NCI-H526 (cell line): Measurements from ENCODE around the gene BUB1B.
A peak's percentile ranks its signal among the peaks of the same experiment; 100 is the strongest.

ENCODE experiments used
- DNase-seq, 2 experiments: peaks; one replicate each; lab custom pipeline; 2025; lab: John Stamatoyannopoulos, UW

The BUB1B gene

GRCh38 chr15:40241269-40242212 is 80.7 kb downstream of the BUB1B start:
- no peak for DNase-seq

- DNase-seq, result no peak
These were observed 81.3 kb downstream of the BUB1B start for GRCh38 chr15:40242213-40242599.

GRCh38 chr15:40242601-40243000 is 81.7 kb downstream of the BUB1B start:
- no peak for DNase-seq

- no peak for DNase-seq
These were observed 82.4 kb downstream of the BUB1B start for GRCh38 chr15:40243126-40243810.

- DNase-seq, result peak in 1 of 2 experiments; percentile 57
These were observed 84.2 kb downstream of the BUB1B start for GRCh38 chr15:40244961-40245523.

DNA sequence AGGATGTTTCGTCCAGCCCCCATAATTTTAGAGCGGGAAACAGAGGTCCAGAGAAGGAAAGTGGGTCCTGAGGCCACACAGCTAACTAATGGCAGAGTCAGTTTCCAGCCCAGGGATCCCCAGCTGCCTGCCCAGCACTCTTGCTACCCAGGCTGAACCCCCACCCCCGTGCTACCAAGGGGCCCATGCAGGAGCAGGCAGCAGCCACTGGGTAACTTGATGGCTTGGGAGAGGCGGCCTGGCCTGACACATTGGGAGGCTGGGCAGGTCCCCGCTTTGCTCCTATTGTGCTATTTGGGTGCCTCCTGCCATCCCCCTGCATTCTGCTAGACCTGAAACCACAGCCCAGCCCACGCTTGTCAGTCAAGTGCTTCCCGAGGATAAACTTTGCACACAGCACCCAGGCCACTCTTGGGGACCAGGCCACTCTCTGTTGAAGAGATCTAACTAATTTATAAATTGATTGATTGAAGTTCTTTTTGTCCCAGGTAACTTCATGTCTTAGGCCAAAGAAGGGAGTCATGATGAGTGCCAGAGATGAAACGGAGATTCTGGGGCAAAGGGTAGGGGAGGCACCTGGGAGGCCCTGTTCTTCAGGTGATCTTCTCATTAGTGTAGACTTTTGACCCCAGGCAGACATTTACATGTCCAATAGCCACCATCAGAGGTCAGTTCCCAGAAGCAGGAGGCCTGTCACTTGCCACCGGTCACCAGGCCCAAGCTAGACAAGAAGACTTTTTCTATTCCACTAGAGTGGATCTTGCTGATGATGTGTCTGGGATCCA is 85.0 kb downstream of the BUB1B start:
- DNase-seq, result no peak

GRCh38 chr15:40246496-40247280 is 85.8 kb downstream of the BUB1B start:
- no peak for DNase-seq

GRCh38 chr15:40247406-40247971 is 86.6 kb downstream of the BUB1B start:
- DNase-seq, result no peak

DNA sequence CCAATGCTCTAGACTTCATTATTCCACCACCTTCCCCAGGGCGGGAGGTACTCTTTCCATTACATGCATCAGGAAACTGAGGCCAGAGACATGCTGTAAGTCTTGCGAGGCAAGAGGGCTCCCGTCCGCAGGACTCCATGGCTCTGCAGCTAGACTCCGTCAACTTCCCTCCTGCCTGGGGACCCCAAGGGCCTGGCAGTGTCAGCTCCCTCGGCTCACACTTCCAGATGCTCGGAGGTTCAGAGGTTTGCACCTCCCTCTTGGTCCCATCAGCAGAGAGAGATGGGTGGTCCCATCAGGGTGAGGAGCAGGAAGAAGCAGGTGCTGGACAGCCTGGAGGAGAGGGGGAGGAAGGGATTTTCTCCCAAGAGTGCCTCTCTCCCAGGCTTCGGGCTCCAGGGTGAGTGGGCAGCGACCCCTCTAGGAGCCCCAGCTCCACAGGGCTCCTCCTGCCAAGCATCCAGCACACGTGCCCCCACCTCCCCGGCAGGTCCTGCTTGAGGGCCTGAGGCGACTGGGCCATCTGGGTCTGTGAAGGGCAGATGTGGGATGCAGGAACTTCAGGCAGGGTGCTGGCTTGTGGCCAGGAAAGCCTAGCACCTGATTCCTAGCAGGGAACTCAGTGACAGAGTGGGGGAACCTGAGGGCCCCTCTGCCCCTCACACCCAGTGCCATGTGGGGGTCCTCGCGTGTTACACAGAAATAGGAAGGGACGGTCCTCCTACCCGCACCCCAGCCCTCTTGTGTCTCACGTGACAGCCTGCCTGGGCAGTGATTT is 87.3 kb downstream of the BUB1B start:
- DNase-seq, result no peak

DNA sequence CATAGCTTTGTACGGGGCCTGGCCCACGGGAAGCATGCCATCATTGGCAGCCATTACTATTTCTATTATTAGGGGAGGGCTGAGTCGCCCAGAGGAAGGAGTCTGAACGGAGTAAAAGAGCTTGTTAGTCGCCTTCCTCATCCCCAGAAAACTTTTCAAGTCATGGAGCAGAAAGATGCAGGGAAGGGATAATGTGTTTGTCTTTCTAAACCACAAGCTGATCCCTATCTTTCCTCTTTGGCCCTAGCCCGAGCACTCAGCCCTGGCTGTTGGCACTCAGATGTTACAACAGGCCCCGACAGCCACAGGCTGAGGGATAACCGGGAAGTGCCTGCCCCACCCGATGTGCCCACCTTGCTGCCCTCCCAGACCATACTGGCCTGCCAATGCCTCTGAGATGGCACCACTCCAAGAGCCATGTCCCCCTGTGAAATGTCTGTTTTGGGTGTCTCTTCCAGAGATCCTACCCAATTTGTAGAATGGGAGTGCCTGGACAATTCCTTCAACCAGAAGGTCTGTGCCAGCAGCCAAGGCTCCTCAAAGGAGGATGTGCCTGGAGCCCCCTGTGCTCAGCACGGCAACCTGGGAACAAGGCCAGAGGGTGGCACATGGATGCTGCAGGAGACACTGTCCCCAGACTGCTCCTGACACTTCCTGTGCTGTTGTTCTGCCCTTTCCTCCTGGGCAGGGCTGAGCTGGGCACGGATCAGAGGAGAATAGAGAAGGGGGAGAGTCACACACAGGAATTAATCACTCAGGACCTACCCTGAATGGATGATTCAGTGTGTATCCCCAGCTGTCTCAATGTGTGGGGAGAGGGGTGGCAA is 88.8 kb downstream of the BUB1B start:
- no peak for DNase-seq

DNA sequence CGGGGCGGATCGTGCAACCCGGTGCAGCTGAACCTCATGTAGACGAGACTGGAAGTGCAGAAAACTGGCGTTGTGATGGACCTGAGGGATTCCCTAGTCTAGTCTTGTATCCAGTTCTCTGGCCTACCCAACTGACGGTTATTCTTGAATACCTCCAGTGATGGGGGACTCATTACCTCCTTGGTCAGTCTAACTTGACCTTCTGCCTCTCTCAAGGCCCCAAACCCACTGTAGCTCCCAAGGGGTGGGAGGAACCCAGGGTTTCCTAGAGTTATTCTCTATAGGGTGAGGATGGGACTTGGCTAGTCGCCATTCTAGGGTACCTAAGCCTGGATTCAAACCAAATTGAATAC is 89.4 kb downstream of the BUB1B start:
- DNase-seq, result no peak

- no peak for DNase-seq
These were observed 90.1 kb downstream of the BUB1B start for GRCh38 chr15:40250771-40251483.

DNA sequence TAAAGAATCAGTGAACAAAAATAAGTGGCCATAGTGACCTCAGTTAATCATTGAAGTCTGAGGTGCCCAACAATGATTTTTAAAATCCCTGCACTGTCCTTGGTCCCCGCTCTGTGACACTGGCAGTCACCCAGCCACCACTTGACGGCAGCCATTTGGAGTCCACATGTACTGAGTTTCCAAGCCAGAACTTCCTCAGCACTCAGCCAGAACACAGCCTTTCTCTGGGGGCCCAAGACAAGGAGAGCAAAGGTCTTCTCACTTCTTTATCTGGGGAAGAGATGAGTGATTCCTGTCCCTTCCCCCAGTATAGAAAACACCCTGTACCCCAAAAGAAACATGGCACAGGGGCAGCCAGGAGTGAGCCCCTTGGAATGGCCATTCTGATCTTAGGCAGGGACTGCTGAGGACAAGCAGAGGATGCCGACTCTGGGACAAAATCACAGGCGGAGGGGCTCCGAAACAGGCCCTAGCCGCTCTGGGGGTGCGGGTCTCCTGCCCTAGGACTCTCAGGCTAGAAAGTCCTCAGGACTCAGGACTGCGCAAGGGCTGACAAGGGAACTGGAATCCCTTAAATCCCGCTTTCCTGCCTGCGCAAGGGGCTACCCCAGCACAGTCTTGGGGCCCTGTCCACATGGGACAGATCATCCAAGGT is 90.7 kb downstream of the BUB1B start:
- no peak for DNase-seq

GRCh38 chr15:40252141-40252437 is 91.2 kb downstream of the BUB1B start:
- DNase-seq, result peak in 1 of 2 experiments; percentile 81

GRCh38 chr15:40252438-40253166 is 91.7 kb downstream of the BUB1B start:
- DNase-seq, result peak; percentile 52 to 86

DNA sequence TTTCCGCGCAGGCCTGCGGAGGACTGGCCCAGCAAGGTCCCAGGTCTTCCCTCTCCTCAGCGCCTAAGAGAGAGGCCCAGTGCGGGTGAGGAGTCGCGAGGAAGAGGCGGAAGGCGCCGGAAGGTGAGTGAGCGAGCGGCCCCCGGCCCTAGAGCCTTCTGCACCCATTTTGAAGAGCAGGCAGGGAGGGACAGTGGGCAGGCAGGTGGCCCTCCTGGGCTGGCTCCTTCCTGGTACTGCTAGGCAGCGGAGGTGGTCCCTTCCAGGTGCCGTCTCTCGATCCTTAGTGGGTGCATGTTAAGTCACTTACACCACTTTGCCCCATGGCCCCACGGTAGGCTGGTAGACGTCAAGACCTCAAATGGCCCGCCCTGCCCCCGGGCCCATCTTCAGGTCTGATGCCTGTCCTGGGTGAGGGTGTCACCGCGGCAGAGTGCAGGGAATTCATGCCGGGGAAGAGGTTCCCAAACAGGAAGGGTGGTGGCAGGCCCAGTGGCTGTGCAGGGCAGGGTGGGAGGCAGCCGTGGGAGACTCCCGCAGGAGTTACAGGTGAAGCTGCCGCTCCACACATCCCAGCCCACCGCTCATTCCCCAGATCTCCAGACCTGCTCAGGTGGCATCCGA is 92.4 kb downstream of the BUB1B start:
- peak in 1 of 2 experiments; percentile 56 for DNase-seq

DNA sequence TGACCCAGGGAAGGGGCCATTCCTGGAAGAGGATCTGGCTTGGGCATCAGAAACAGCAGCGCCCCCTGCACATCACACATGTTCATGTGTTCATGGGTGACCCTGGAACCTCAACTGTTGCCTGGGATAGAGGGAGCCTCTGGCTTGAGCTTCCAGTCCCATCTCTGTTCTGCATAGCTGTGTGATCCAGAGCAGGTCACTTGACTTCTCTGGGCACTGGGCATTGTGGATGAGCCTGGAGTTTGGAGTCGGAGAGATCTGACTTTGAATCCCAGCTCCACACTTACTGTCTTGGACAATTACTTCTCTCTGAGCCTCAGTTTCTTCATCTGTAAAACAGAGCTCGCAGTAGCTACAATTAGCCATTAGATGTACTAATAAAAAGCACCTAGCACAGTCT is 93.6 kb downstream of the BUB1B start:
- DNase-seq, result no peak
